ENCODE data around the gene POLRMT.

- TF ChIP-seq CTCF (IDR thresholded peaks at IDR 0.05; ENCODE audit: insufficient read depth, low read depth, low read length) (peak; percentile 68), EZH2 (IDR thresholded peaks at IDR 0.05; ENCODE audit: insufficient read depth, low read length) (no peak)
These were observed 48.9 kb downstream of the POLRMT start for GRCh38 chr19:584240-585001.

Data from astrocyte (in vitro differentiated cells and primary cell).